ENCODE measurements around the gene ZDHHC13. TPM values are rescaled to one million over a fixed set of nuclear protein-coding genes. Genes with fewer than 3 reads are reported as not detected.

The ZDHHC13 gene
- polyA plus RNA-seq, 1 of the 3 experiments (the other 2 are of a cell fraction) = 8.2 TPM

DNA sequence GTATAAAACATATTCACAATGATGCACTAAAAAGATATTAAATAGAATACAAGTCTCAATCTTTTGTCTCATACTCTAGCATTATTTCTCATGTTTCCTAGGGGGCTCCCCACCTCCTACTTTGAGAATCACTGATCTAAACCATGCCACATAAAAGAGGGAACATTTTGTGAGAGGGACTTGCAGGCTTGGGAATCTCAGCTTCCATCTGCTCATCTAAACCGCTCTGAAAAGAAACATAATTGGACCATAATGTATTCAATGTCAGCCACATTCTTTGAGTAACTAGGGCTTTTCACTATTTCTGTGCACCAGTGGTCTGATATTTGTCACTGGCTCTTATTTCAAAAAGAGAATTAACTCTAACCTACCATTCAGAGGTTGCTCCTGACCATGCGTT is 91.2 kb downstream of the ZDHHC13 start:
- H3K79me2 ChIP-seq (ENCODE audit: insufficient read depth) = no peaks in the 10 kb centered on the region
- H3K9me2 ChIP-seq = no peaks in the 10 kb centered on the region
- no peak overlapping the region for H2AFZ ChIP-seq (ENCODE audit: low read depth)
- H3K36me3 ChIP-seq (replicated peaks in 1 of 2; ENCODE audit: control insufficient read depth in 1 of 2, insufficient read depth in 2 of 2, low read length in 1 of 2) = no peaks in the 10 kb centered on the region
- no peaks in the 10 kb centered on the region for H3K4me1 ChIP-seq (ENCODE audit: control insufficient read depth in 1 of 2, insufficient read depth in 2 of 2, low read depth in 1 of 2, low read length in 1 of 2)
- no peaks in the 10 kb centered on the region; the same call in 1 of the 2 replicates for H3K27me3 ChIP-seq (ENCODE audit: insufficient read depth)
- no peak for DNase-seq
- H3K9me3 ChIP-seq = no peaks in the 10 kb centered on the region
- H3K4me2 ChIP-seq = no peak overlapping the region
- TF ChIP-seq EP300 (IDR thresholded peaks at IDR 0.05; ENCODE audit: borderline replicate concordance in 1 of 2, low read depth in 1 of 2, low read length in 1 of 2) = no peak
- TF ChIP-seq RAD21 (IDR thresholded peaks at IDR 0.05; ENCODE audit: low read length) = no peak
- TF ChIP-seq REST (IDR thresholded peaks at IDR 0.05; ENCODE audit: low read depth, low read length) = no peak
- H4K20me1 ChIP-seq (ENCODE audit: insufficient read depth) = no peaks in the 10 kb centered on the region
- no peak overlapping the region for H3K27ac ChIP-seq (ENCODE audit: low read depth in 2 of 2, low read length in 1 of 2)
- H3K4me3 ChIP-seq (ENCODE audit: low read depth in 2 of 2, low read length in 1 of 2) = no peak overlapping the region
- H3F3A ChIP-seq (replicated peaks; ENCODE audit: insufficient read depth) = no peaks in the 10 kb centered on the region
- no peak overlapping the region for H3K9ac ChIP-seq
- POLR2A ChIA-PET = no interaction called here
- CTCF ChIA-PET = no interaction called here
- WGBS (ENCODE audit: low lambda C conversion rate) = 86% methylated on average over 2 of the region's 2 CpGs

- no peaks in the 10 kb centered on the region for H3K79me2 ChIP-seq (ENCODE audit: insufficient read depth)
- no peaks in the 10 kb centered on the region; the same call in 1 of the 2 replicates for H3K27me3 ChIP-seq (ENCODE audit: insufficient read depth)
- POLR2A ChIA-PET = no interaction called here
- no peak for DNase-seq
- no peak for TF ChIP-seq RXRA (IDR thresholded peaks at IDR 0.05; ENCODE audit: borderline replicate concordance, low read depth)
- no peak for TF ChIP-seq POLR2AphosphoS5 (IDR thresholded peaks at IDR 0.05; ENCODE audit: low read depth, low read length)
- no peak for TF ChIP-seq MEF2A (IDR thresholded peaks at IDR 0.05; ENCODE audit: borderline replicate concordance, low read depth)
- no peak for TF ChIP-seq PBX3 (IDR thresholded peaks at IDR 0.05)
- H3K36me3 ChIP-seq (replicated peaks in 1 of 2; ENCODE audit: control insufficient read depth in 1 of 2, insufficient read depth in 2 of 2, low read length in 1 of 2) = no peaks in the 10 kb centered on the region
- no peak overlapping the region for H3K4me2 ChIP-seq
- no peak overlapping the region for H3K27ac ChIP-seq (ENCODE audit: low read depth in 2 of 2, low read length in 1 of 2)
- no peaks in the 10 kb centered on the region for H3F3A ChIP-seq (replicated peaks; ENCODE audit: insufficient read depth)
- CTCF ChIA-PET = no interaction called here
- H4K20me1 ChIP-seq (ENCODE audit: insufficient read depth) = no peaks in the 10 kb centered on the region
- H3K4me1 ChIP-seq (ENCODE audit: control insufficient read depth in 1 of 2, insufficient read depth in 2 of 2, low read depth in 1 of 2, low read length in 1 of 2) = no peaks in the 10 kb centered on the region
- H2AFZ ChIP-seq (ENCODE audit: low read depth) = no peak overlapping the region
- no peak overlapping the region for H3K4me3 ChIP-seq (ENCODE audit: low read depth in 2 of 2, low read length in 1 of 2)
- H3K9me3 ChIP-seq = no peaks in the 10 kb centered on the region
- no peaks in the 10 kb centered on the region for H3K9me2 ChIP-seq
- no peak overlapping the region for H3K9ac ChIP-seq
- 32% methylated on average over 3 of the region's 3 CpGs for WGBS (ENCODE audit: low lambda C conversion rate)
These were observed 92.1 kb downstream of the ZDHHC13 start for GRCh38 chr11:19208959-19209546.
